C4-2B (cell line): Measurements from ENCODE around the gene SEC24A.
"Not testable (repeated sequence)": the region's sequence is repeated elsewhere in the genome, so short reads cannot be mapped to it uniquely, and the experiment has no call there.

Experiments used
- H3K27ac ChIP-seq: fragments of 450-650 bp; 2 replicates; pipeline ENCODE4 v1.5.1; 2017
- ZFX ChIP-seq: fragments of 450-650 bp; IDR thresholded peaks from 2 replicates; pipeline ENCODE4 v1.6.1; 2017
- TF ChIP-seq, protein P1 (sequence below): fragments of 450-650 bp; conservative IDR thresholded peaks from 2 replicates; pipeline ENCODE4 v1.5.1; 2017; ENCODE audit warnings: mild to moderate bottlenecking

SEC24A gene

DNA sequence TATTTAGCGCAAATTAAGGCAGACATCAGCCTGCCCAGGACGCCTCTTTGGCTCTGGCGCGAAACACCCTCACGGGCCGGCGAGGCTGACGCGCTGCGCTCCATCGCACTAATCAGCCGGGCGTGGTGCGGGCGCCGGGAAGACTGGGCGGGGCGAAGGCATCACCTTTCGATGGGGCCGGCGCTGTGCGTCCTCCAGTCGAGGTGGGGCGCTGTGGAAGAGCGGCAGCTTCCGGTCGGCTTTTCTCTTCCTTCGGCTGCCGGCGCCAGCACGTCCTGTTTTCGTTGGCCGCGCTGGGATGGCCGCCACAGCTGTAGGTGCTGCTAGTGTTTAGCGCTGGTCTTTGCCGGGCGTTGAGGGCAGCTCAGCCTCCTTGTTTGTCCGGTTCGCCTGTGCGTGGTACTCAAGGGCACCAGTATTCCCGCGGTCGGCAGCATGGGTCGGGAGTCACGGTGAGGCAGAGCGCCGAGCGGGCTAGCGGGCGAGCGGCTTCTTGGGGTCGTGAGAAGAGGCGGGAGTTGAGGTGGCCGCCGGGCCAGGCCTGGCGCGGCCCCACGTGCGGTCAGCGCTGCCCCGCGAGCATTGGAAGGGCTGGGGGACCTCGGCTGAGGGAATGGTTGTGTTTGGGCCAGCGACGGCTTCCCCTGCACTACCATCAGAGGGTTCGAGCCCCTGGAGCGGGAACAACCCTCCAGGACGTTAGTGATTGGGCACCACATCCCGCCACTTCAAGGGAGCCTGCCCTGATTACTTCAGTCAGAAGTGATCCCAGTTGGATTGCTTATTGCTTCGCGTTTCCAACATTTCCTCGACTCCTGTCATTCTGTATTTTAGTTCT is 110.1 kb downstream of the SEC24A start, which contains the start of gene DDX46:
Gene DDX46, plus strand, starts transcription at position 276 of the 838 bp plus-strand sequence. Its CDS starts 160 bp downstream, at position 436.
- peak within 1 kb of the TSS; percentile 83 for H3K27ac ChIP-seq
- peak; percentile 58; the same call in 1 of the 2 replicates for TF ChIP-seq ZFX
- TF ChIP-seq, protein P1, sequence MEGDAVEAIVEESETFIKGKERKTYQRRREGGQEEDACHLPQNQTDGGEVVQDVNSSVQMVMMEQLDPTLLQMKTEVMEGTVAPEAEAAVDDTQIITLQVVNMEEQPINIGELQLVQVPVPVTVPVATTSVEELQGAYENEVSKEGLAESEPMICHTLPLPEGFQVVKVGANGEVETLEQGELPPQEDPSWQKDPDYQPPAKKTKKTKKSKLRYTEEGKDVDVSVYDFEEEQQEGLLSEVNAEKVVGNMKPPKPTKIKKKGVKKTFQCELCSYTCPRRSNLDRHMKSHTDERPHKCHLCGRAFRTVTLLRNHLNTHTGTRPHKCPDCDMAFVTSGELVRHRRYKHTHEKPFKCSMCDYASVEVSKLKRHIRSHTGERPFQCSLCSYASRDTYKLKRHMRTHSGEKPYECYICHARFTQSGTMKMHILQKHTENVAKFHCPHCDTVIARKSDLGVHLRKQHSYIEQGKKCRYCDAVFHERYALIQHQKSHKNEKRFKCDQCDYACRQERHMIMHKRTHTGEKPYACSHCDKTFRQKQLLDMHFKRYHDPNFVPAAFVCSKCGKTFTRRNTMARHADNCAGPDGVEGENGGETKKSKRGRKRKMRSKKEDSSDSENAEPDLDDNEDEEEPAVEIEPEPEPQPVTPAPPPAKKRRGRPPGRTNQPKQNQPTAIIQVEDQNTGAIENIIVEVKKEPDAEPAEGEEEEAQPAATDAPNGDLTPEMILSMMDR, result peak; percentile 96

DNA sequence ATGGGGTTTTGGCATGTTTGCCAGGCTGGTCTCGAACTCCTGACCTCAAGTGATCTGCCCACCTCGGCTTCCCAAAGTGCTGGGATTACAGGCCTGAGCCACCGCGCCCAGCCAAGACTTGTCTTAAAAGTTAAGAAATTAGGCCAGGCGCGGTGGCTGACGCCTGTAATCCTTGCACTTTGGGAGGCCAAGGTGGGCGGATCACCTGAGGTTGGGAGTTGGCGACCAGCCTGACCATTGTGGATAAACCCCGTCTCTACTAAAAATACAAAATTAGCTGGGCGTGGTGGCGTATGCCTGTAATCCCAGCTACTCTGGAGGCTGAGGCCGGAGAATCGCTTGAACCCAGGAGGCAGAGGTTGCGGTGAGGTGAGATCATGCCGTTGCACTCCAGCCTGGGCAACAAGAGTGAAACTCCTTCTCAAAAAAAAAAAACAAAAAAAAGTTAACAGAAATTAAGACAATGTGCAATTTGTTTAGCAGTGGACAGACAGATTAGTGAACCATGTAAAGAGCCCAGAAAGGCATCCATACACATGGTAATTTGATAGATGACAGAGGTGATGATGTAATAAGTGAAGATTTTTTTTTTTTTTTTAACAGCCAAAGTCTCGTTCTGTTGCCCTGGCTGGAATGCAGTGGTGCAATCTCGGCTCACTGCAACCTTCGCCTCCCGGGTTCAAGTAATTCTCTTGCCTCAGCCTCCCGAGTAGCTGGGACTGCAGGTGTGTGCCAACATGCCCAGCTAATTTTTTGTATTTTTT is 119.1 kb downstream of the SEC24A start:
- H3K27ac ChIP-seq, result not testable (repeated sequence)

DNA sequence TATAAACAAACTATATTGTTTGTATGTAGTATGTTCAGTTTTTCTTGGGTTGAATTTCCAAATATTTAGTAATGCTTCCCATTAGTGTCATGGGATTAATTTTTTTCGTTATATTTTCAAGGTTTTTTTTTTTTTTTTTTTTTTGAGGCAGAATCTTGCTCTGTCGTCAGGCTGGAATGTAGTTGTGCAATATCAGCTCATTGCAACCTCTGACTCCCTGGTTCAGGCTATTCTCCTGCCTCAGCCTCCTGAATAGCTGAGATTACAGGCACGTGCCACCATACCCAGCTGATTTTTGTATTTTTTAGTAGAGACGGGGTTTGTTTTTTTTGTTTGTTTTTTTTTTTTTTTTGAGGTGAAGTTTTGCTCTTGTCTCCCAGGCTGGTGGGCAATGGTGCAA is 120.6 kb downstream of the SEC24A start:
- TF ChIP-seq, protein P1, result no peak
- TF ChIP-seq ZFX, result no peak
- no peak overlapping the region for H3K27ac ChIP-seq

DNA sequence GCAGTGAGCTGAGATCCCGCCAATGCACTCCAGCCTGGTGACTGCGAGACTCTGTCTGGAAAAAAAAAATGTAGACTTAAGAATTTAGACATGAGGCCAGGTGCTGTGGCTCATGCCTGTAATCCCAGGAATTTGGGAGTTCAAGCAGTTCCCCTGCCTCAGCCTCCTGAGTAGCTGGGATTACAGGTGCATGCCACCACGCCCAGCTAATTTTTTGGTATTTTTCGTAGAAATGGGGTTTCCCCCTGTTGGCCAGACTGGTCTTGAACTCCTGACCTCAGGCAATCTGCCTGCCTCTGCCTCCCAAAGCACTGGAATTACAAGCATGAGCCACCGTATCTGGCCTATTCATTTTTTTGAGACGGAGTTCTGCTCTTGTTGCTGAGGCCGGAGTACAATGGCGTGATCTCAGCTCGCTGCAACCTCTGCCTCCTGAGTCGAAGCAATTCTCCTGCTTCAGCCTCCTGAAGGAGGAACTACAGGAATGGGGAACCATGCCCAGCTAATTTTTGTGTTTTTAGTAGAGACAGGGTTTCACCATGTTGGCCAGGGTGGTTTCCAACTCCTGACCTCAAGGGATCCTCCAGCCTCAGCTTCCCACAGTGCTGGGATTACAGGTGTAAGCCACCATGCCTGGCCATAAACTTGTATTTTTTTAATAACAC is 124.0 kb downstream of the SEC24A start:
- TF ChIP-seq, protein P1, result no peak
- no peak for TF ChIP-seq ZFX
- no peak overlapping the region for H3K27ac ChIP-seq

DNA sequence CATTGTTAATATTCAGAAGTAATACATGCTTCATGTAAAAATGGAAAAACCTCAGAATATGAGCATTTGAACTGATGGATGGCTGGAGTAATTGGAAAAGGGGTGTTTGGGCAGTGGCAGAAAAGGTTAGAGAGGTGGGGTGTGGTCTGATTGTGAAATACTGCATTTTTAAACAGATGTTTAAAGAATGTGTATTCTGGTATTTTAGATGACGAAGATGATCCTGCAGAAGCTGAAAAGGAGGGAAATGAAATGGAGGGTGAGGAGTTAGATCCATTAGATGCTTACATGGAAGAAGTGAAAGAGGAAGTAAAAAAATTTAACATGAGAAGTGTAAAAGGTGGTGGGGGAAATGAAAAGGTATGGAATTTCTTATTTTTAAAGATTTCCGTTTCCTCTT is 128.8 kb downstream of the SEC24A start:
- no peak overlapping the region for H3K27ac ChIP-seq
- TF ChIP-seq, protein P1, result no peak
- no peak for TF ChIP-seq ZFX
